Neural cell (in vitro differentiated cells): ENCODE measurements around the gene TAS2R20. TPM values are rescaled to one million over a fixed set of nuclear protein-coding genes. Genes with fewer than 3 reads are reported as not detected.

ENCODE experiments used
- H2AFZ ChIP-seq: fragments of 200-600, 300-800 bp; sonication (generic), shearing (Covaris generic); 2 replicates; pipeline ENCODE4 v1.6.0; 2014; ENCODE audit warnings: low read depth, mild to moderate bottlenecking, antibody characterized with exemption, low read length, moderate library complexity
- H3F3A ChIP-seq: fragments of 200-600 bp; shearing (Covaris generic); 2 replicates; pipeline ENCODE4 v1.6.1; 2016; ENCODE audit warnings: mild to moderate bottlenecking, moderate library complexity, mixed read lengths, antibody characterized with exemption, low read length; ENCODE audit not compliant: insufficient read depth, poor library complexity, severe bottlenecking
- H3K27ac ChIP-seq: fragments of 200-600, 300-800 bp; sonication (generic), shearing (Covaris generic); 2 replicates; pipeline ENCODE4 v1.5.1; 2014; ENCODE audit warnings: mild to moderate bottlenecking, low read length, moderate library complexity
- H3K27me3 ChIP-seq: fragments of 300-800, 200-600 bp; sonication (generic), shearing (Covaris generic); 2 replicates; pipeline ENCODE4 v1.6.0; 2014; ENCODE audit warnings: mild to moderate bottlenecking, low read depth, low read length, moderate library complexity; ENCODE audit not compliant: insufficient read depth
- H3K36me3 ChIP-seq: fragments of 300-800, 200-600 bp; sonication (generic), shearing (Covaris generic); 2 replicates; pipeline ENCODE4 v1.5.1; 2014; ENCODE audit warnings: mild to moderate bottlenecking, antibody characterized with exemption, low read length, moderate library complexity; ENCODE audit not compliant: insufficient read depth
- H3K4me2 ChIP-seq: fragments of 300-800, 200-600 bp; sonication (generic), shearing (Covaris generic); 2 replicates; pipeline ENCODE4 v1.6.0; 2014; ENCODE audit warnings: mild to moderate bottlenecking, low read length
- H3K4me3 ChIP-seq: fragments of 300-800, 200-600 bp; sonication (generic), shearing (Covaris generic); 2 replicates; pipeline ENCODE4 v1.5.1; 2014; ENCODE audit warnings: mild to moderate bottlenecking, low read length, moderate library complexity
- H3K79me2 ChIP-seq: fragments of 200-600 bp; shearing (Covaris generic); replicated peaks from 2 replicates; pipeline ENCODE4 v1.6.0; 2014; ENCODE audit warnings: mild to moderate bottlenecking, low read length, moderate library complexity; ENCODE audit not compliant: insufficient read depth
- H3K9ac ChIP-seq: fragments of 300-800, 200-600 bp; sonication (generic), shearing (Covaris generic); 2 replicates; pipeline ENCODE4 v1.6.1; 2016; ENCODE audit warnings: mild to moderate bottlenecking, low read length, mixed read lengths
- H3K9me2 ChIP-seq: fragments of 200-600 bp; shearing (Covaris generic); 2 replicates; pipeline ENCODE4 v1.6.1; 2016; ENCODE audit warnings: mild to moderate bottlenecking, low read length, mixed read lengths; ENCODE audit not compliant: insufficient read depth
- H3K9me3 ChIP-seq: fragments of 200-600, 300-800 bp; sonication (generic), shearing (Covaris generic); 2 replicates; pipeline ENCODE4 v1.6.1; 2016; ENCODE audit warnings: mild to moderate bottlenecking, mixed run types, low read length, moderate library complexity, mixed read lengths
- H4K20me1 ChIP-seq: fragments of 200-600 bp; shearing (Covaris generic); 2 replicates; pipeline ENCODE4 v1.6.1; 2016; ENCODE audit warnings: mild to moderate bottlenecking, mixed run types; ENCODE audit not compliant: insufficient read depth
- EP300 ChIP-seq: fragments of 450-650 bp; conservative IDR thresholded peaks from 2 replicates; pipeline ENCODE4 v1.6.1; 2014; ENCODE audit warnings: antibody characterized with exemption, mild to moderate bottlenecking, moderate library complexity; ENCODE audit not compliant: poor library complexity, severe bottlenecking
- EZH2 ChIP-seq: fragments of 200-600, 300-800 bp; shearing (Covaris generic), sonication (generic); IDR thresholded peaks from 2 replicates; pipeline ENCODE4 v1.6.1; 2014; ENCODE audit warnings: antibody characterized with exemption, low read length, borderline replicate concordance, mild to moderate bottlenecking; ENCODE audit not compliant: insufficient read depth, poor library complexity, severe bottlenecking
- MXI1 ChIP-seq: fragments of 450-650 bp; conservative IDR thresholded peaks from 2 replicates; pipeline ENCODE4 v1.6.1; 2014; ENCODE audit warnings: antibody characterized with exemption, mild to moderate bottlenecking; ENCODE audit not compliant: poor library complexity, severe bottlenecking
- POLR2AphosphoS5 ChIP-seq: IDR thresholded peaks from 2 replicates; pipeline ENCODE4 v1.6.1; 2012
- RAD21 ChIP-seq: fragments of 450-650 bp; conservative IDR thresholded peaks from 2 replicates; pipeline ENCODE4 v1.6.1; 2014; ENCODE audit warnings: antibody characterized with exemption, mild to moderate bottlenecking, moderate library complexity
- SMC3 ChIP-seq: fragments of 450-650 bp; conservative IDR thresholded peaks from 2 replicates; pipeline ENCODE4 v1.6.1; 2014; ENCODE audit warnings: antibody characterized with exemption, mild to moderate bottlenecking, moderate library complexity; ENCODE audit not compliant: poor library complexity
- TAF1 ChIP-seq: IDR thresholded peaks from 2 replicates; pipeline ENCODE4 v1.6.1; 2012; ENCODE audit warnings: low read depth
- polyA plus RNA-seq: library from polyadenylated mRNA; depleted of rRNA; stranded (reverse); fragments of >200 nt; gene quantifications from 2 replicates; pipeline ENCODE4 v1.2.3, GENCODE V29; 2014
- TF ChIP-seq, protein P1 (sequence below): IDR thresholded peaks from 2 replicates; pipeline ENCODE4 v1.6.1; 2012; ENCODE audit warnings: borderline replicate concordance
- TF ChIP-seq, protein P2 (sequence below): fragments of 450-650 bp; IDR thresholded peaks from 2 replicates; pipeline ENCODE4 v1.5.1; 2014; ENCODE audit warnings: antibody characterized with exemption, mild to moderate bottlenecking, moderate library complexity; ENCODE audit not compliant: poor library complexity, severe bottlenecking

TAS2R20 gene
- polyA plus RNA-seq, 1 donor from 2014 or later = 3.3 TPM

DNA sequence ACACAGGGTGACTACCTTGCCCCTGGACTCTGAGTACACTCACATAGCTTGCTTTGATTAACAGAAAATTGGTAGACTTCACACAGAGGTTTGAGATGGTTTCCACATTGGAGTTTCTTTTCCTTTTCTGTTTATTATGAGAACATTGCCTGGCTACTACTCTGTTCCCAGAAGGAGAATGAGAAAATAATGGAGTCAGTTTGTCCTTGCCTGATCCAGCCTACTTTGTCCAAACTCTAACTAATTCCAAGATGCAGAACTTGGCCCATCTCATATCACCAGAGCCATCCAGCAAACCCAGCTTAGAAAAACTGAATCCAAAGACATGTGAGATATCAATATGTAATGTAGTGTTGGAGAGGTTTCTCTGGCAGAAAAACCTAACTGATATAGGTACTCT lies 31.8 kb downstream of the TAS2R20 start:
- TF ChIP-seq SMC3 (no peak), EZH2 (no peak), TAF1 (no peak), RAD21 (no peak), EP300 (no peak), POLR2AphosphoS5 (no peak), MXI1 (no peak)
- TF ChIP-seq, protein P1, sequence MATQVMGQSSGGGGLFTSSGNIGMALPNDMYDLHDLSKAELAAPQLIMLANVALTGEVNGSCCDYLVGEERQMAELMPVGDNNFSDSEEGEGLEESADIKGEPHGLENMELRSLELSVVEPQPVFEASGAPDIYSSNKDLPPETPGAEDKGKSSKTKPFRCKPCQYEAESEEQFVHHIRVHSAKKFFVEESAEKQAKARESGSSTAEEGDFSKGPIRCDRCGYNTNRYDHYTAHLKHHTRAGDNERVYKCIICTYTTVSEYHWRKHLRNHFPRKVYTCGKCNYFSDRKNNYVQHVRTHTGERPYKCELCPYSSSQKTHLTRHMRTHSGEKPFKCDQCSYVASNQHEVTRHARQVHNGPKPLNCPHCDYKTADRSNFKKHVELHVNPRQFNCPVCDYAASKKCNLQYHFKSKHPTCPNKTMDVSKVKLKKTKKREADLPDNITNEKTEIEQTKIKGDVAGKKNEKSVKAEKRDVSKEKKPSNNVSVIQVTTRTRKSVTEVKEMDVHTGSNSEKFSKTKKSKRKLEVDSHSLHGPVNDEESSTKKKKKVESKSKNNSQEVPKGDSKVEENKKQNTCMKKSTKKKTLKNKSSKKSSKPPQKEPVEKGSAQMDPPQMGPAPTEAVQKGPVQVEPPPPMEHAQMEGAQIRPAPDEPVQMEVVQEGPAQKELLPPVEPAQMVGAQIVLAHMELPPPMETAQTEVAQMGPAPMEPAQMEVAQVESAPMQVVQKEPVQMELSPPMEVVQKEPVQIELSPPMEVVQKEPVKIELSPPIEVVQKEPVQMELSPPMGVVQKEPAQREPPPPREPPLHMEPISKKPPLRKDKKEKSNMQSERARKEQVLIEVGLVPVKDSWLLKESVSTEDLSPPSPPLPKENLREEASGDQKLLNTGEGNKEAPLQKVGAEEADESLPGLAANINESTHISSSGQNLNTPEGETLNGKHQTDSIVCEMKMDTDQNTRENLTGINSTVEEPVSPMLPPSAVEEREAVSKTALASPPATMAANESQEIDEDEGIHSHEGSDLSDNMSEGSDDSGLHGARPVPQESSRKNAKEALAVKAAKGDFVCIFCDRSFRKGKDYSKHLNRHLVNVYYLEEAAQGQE = no peak
- TF ChIP-seq, protein P2, sequence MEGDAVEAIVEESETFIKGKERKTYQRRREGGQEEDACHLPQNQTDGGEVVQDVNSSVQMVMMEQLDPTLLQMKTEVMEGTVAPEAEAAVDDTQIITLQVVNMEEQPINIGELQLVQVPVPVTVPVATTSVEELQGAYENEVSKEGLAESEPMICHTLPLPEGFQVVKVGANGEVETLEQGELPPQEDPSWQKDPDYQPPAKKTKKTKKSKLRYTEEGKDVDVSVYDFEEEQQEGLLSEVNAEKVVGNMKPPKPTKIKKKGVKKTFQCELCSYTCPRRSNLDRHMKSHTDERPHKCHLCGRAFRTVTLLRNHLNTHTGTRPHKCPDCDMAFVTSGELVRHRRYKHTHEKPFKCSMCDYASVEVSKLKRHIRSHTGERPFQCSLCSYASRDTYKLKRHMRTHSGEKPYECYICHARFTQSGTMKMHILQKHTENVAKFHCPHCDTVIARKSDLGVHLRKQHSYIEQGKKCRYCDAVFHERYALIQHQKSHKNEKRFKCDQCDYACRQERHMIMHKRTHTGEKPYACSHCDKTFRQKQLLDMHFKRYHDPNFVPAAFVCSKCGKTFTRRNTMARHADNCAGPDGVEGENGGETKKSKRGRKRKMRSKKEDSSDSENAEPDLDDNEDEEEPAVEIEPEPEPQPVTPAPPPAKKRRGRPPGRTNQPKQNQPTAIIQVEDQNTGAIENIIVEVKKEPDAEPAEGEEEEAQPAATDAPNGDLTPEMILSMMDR = no peak
- H3K79me2 ChIP-seq = no peaks in the 10 kb centered on the region
- H3K36me3 ChIP-seq = no peaks in the 10 kb centered on the region

DNA sequence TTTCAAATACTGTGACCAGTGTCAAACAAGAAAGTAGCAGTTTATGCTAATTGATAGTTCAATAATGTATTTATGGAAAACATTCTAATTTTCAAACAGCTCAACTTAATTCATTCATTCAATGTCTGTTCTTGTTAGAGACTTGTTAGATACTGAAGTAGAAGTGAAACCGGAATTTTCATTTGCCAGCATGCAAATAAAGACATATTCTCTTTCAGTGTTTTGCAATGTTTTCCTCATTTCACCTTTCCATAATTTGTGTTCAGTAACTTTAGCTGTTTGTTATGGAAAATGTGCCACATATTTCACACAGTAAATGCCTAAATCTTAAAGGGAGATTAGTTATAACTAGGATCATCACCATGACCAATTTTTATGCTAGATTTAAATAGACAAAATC lies 32.6 kb downstream of the TAS2R20 start:
- H4K20me1 ChIP-seq = no peaks in the 10 kb centered on the region
- no peaks in the 10 kb centered on the region for H3K36me3 ChIP-seq

More for the DNA sequence above, 31.8 kb downstream of the TAS2R20 start:
- Histone ChIP-seq H2AFZ (no peak overlapping the region), H3F3A (no peaks in the 10 kb centered on the region), H3K9me3 (no peaks in the 10 kb centered on the region), H4K20me1 (no peaks in the 10 kb centered on the region), H3K4me2 (no peak overlapping the region), H3K4me3 (no peak overlapping the region), H3K9me2 (no peaks in the 10 kb centered on the region), H3K9ac (no peak overlapping the region), H3K27me3 (no peaks in the 10 kb centered on the region), H3K27ac (no peak overlapping the region)

More for the DNA sequence above, 32.6 kb downstream of the TAS2R20 start:
- Histone ChIP-seq H3K27me3 (no peaks in the 10 kb centered on the region), H3K9me3 (no peaks in the 10 kb centered on the region), H3K4me3 (no peak overlapping the region), H2AFZ (no peak overlapping the region), H3K9me2 (no peaks in the 10 kb centered on the region), H3K27ac (no peak overlapping the region), H3K9ac (no peak overlapping the region), H3F3A (no peaks in the 10 kb centered on the region), H3K4me2 (no peak overlapping the region), H3K79me2 (no peaks in the 10 kb centered on the region)
- TF ChIP-seq EZH2 (no peak), RAD21 (no peak), POLR2AphosphoS5 (no peak), EP300 (no peak), SMC3 (no peak)
- TF ChIP-seq, protein P1 = no peak
- TF ChIP-seq, protein P2 = no peak
